D721Med (cell line): ENCODE results near the gene RFNG.

Experiments
- DNase-seq: peaks from one replicate; pipeline ENCODE4 v3.0.0; 2011; ENCODE audit warnings: low spot score; ENCODE audit not compliant: insufficient read length
- FAIRE-seq: peaks from 2 replicates; lab custom pipeline; 2011; peaks lifted over from hg19 to GRCh38; lab: Jason Lieb, UNC
- TF ChIP-seq, protein P1 (sequence below): IDR thresholded peaks from 2 replicates; pipeline ENCODE4 v1.5.1; 2012; ENCODE audit warnings: mild to moderate bottlenecking, control low read depth; ENCODE audit not compliant: insufficient read depth; ENCODE audit errors: missing control alignments

The RFNG gene, protein sequence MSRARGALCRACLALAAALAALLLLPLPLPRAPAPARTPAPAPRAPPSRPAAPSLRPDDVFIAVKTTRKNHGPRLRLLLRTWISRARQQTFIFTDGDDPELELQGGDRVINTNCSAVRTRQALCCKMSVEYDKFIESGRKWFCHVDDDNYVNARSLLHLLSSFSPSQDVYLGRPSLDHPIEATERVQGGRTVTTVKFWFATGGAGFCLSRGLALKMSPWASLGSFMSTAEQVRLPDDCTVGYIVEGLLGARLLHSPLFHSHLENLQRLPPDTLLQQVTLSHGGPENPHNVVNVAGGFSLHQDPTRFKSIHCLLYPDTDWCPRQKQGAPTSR

DNA sequence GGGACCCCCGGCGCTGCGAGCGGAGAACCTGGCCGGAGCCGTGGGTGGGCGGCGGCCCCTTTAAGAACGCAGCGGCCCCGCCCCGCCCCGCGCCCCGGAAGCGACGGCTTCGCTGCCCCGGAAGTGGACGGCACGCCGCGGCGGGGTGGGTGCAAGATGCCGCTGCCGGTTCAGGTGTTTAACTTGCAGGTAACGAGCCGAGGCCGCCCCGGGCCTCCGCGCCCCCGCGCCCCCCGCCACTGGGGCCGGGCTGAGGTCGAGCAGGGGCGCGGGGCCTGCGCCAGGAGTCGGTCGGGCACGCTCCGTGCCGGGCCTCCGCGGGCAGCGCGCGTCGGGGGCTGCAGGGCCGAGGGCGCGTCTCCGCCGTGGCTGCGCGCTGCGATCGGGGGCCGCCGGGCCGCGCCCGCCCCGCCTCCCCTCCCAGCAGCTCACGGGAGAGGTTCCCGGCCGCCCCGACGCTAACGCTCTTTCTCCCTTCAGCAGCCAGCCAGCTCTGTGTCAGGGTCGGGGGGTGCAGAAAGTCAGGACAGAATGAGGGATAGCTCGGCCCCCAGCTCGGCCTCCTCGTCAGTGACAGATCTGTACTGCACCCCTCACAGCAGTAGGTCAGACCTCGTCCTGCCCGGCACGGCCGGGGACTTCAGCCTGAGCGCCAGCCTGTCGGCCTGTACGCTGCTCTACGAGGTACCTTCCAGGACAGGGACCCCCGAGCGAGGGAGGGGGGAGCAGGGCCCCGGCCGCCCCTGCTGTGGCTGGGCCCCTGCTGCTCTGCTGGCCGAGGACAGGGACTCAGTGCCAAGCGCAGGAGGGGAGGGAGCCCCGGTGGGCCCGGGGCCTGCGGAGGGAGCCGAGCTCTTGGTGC lies at the start of gene RFNG, which contains the start of gene GPS1:
Gene RFNG, minus strand, starts transcription at position 36 of the 862 bp plus-strand sequence. CDS start 45 bp downstream, outside the sequence.
Gene GPS1, plus strand, starts transcription at position 123 of the 862 bp plus-strand sequence. Its CDS starts 34 bp downstream, at position 157.
- DNase-seq: peak; percentile 96
- FAIRE-seq: no peak
- TF ChIP-seq, protein P1, sequence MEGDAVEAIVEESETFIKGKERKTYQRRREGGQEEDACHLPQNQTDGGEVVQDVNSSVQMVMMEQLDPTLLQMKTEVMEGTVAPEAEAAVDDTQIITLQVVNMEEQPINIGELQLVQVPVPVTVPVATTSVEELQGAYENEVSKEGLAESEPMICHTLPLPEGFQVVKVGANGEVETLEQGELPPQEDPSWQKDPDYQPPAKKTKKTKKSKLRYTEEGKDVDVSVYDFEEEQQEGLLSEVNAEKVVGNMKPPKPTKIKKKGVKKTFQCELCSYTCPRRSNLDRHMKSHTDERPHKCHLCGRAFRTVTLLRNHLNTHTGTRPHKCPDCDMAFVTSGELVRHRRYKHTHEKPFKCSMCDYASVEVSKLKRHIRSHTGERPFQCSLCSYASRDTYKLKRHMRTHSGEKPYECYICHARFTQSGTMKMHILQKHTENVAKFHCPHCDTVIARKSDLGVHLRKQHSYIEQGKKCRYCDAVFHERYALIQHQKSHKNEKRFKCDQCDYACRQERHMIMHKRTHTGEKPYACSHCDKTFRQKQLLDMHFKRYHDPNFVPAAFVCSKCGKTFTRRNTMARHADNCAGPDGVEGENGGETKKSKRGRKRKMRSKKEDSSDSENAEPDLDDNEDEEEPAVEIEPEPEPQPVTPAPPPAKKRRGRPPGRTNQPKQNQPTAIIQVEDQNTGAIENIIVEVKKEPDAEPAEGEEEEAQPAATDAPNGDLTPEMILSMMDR: no peak

DNA sequence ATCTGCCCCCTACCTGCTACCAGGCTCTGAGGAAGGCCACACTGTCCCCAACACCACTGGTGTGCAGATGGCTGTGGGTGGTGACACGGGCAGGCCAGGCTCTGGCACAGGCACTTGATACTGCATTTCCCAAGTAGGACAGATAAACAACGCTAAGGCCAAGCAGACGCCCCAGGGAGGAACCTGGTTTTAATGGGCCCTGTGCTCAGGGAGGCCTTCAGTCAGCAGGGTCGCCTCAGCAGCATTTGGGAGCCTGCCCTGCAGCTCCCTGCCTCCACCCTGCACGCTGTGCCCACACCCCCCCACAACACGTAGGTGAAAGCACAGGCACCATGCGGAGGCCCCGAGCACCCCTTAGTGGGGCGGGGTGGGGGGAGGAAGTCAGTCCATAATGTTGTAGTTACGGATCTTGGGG lies 49.7 kb upstream of the RFNG start:
- TF ChIP-seq, protein P1: no peak
- FAIRE-seq (no peak), DNase-seq (no peak)

DNA sequence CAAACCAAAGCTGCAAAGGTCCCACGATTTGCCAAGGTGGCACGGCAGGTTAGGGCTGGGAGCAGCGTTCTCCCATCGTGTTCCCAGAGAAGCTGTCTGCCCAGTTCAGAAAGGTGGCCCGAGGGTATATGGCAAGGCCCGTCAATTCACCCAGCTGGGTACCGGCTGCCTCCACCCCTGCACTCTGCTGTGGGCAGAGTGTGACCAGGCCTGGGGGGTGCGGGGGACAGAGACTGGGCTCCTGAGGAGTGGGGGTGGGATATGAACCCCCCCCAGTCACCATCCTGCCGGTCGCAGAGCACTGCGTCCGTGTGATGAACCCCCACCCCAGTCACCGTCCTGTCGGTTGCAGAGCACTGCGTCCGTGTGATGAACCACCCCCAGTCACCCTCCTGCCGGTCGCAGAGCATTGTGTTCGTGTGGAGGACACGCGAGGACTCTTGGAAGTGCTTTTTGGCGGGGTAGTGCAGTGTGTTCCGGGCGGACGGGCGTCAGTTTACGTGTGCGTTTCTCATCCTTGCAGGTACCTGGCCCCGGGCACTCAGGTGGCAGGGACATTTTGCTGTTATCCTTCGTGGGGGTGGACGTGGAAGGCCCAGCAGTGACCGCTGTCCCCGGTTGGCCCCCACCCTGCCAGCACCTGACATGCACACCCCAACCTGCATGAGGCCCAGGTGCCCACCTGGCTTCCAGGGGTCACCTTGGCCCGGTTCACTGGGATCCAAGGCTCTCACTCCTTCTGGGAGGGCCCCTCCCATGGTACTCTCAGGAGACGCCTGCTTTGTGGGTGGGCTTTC lies 49.1 kb upstream of the RFNG start:
- FAIRE-seq: no peak
- TF ChIP-seq, protein P1: no peak
- no peak for DNase-seq

DNA sequence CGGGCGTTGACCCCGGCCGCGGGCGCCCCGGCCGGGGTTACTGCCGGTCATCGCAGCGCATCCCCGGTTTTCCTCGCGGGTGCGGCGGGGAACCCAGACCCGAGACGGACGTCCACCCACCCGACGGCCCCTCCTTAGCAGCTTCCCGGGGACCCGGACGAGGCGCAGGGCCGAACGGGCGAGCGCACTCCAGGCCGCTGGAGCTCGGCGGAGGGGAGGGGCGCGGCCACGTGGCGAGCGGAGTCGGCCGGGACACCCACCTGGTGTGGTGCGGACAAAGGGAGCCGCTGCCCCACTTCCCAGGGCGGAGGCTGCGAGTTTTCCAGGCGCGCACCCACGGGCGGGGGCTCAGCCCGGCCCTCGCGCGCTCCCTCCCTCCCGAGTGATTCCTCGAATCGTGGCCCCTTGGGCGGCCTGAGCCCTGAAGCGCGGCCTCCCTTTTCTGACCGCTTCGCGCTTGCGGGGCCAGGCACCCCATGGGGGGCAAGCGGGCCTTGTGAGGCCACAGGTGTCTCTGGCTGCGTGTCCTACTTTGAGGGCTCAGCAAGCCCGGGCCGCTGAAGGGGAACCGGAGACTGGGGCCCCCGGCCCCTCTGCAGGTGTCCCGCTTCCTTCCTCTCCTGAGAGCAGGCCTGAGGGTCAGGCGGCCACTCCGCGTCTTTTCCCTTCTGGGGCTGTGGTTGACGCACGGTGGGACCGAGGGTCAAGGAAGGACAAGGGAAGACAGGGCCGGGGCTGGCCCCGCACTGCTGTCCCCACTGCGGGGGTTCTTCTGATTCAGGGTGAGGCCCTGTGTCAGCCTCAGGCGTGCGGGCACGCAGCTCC lies 47.5 kb upstream of the RFNG start:
- no peak for DNase-seq
- FAIRE-seq: no peak
- TF ChIP-seq, protein P1: no peak

DNA sequence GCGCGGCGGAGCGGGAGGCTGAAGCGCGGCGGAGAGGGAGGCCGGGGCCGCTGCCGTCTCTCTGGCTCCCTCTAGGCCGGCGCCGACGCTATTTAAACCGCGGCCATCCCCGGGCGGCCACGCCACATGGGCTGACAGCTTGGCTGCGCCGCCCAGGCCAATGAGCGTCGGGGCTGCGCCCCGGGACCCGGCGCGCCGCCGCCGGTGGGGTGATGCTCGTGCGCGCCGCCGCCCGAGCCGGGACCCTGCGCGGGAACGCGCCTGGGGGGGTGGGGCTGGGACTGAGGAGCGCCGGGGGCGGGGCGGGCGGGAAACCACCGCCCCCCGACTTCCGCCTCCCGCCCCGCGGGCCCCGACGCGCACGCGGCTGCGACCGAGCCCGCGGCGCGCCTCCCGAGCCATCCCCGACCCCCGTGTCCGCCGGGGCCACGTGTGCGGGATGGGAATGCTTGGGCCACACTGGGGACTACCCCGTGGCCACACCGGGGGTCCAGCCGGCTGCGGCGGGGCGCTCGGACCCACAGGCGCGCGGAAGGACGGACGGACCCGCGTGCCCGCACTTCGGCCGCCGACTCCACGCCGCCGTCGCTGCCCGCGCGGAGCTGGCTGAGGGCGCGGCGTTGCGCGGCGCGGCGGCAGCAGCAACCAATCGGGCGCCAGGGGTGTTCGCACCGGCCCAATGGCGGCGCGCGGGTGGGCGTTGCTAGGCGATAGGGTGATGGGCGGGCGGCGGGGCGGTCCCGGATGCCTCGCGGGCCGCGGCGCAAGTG lies 46.7 kb upstream of the RFNG start, which contains the start of gene FASN:
Gene FASN, minus strand, starts transcription at position 68 of the 770 bp plus-strand sequence. CDS start 1,791 bp downstream, outside the sequence.
- DNase-seq (peak; percentile 100), FAIRE-seq (no peak)
- TF ChIP-seq, protein P1: peak; percentile 56
